Esophagus squamous epithelium (tissue), 5 donors: ENCODE data around the gene HSPG2. TPM values are rescaled to one million over a fixed set of nuclear protein-coding genes. Genes with fewer than 3 reads are reported as not detected.

ENCODE experiments used
- DNase-seq: peaks from one replicate; lab custom pipeline; 2025; lab: John Stamatoyannopoulos, UW
- H3K27ac ChIP-seq, 4 donors: fragments of 200-600 bp; sonication (generic); one replicate each; pipeline ENCODE4 v1.5.1; 2016 to 2019; ENCODE audit warnings: mild to moderate bottlenecking in 1 of 4
- H3K27me3 ChIP-seq, 4 donors: fragments of 200-600 bp; sonication (generic); 1 replicate in 3 of 4; 2 replicates in 1 of 4; pipeline versions ENCODE4 v1.5.1 to v1.6.0; 2017 to 2021; ENCODE audit warnings: antibody characterized with exemption in 1 of 4
- H3K36me3 ChIP-seq, 3 donors: fragments of 200-600 bp; sonication (generic); one replicate each; pipeline ENCODE4 v1.5.1; 2016 to 2019
- H3K4me1 ChIP-seq, 3 donors: fragments of 200-600 bp; sonication (generic); one replicate each; pipeline ENCODE4 v1.5.1; 2017 to 2019
- H3K4me3 ChIP-seq, 4 donors: fragments of 200-600 bp; sonication (generic); 1 replicate in 3 of 4; 2 replicates in 1 of 4; pipeline ENCODE4 v1.5.1; 2016 to 2019; ENCODE audit warnings: mild to moderate bottlenecking in 2 of 4, moderate library complexity in 1 of 4
- H3K9me3 ChIP-seq, 3 donors: fragments of 200-600 bp; sonication (generic); one replicate each; pipeline ENCODE4 v1.5.1; 2016 to 2019
- POLR2A ChIP-seq, 4 donors: fragments of 450-650 bp; IDR thresholded peaks; one replicate each; pipeline ENCODE4 v1.6.1; 2017; ENCODE audit warnings: antibody characterized with exemption in 4 of 4, mild to moderate bottlenecking in 4 of 4, moderate library complexity in 3 of 4
- WGBS, 2 donors: methylation state at CpG; one replicate each; pipeline ENCODE4 v1.1.5; 2018; 5-methylcytosine and 5-hydroxymethylcytosine counted together
- intact Hi-C: fragments of 100-400 bp; cut with DNase I; formaldehyde crosslinking; loops from one replicate; pipeline ENCODE4 v1.15.0; 2022
- total RNA-seq, 4 donors: library from RNA; depleted of rRNA; stranded (reverse); fragments of >200 nt; gene quantifications; one replicate each; pipeline ENCODE4 v1.1.0, GENCODE V29; 2016
- TF ChIP-seq, protein P1 (sequence below), 6 experiments: fragments of 450-650 bp in 4 of 6; fragments of 200-600 bp in 2 of 6; sonication (generic) in 2 of 6; IDR thresholded peaks; one replicate each; pipeline ENCODE4 v1.5.1; 2016 to 2019; ENCODE audit warnings: antibody characterized with exemption in 6 of 6, mild to moderate bottlenecking in 4 of 6, moderate library complexity in 4 of 6
- donor health status: DM: yes; HTN: yes; CAD: no.

The HSPG2 gene
- total RNA-seq, 4 donors from 2014 or later, result 44.9 to 107 (median 54.2) TPM

DNA sequence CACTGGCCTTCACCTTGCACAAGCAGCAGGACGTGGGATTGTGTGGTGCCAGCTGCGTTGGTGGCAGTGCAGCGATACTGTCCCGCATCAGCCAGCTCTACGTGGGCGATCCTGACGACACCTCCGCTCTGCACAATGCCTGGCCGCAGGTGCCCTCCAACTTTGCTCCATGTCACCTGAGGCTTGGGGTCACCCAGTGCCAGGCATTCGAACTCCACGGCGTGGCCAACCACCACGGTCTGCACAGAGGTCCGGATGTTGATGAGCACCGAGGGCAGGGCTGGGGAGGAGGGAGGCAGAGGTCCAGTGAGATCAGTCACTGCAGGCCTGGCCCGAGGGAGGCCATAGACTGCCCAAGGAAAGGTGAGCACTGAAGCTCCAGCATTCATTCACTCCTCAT is 102.4 kb downstream of the HSPG2 start:
- DNase-seq, result no peak
- intact Hi-C loops, result no loop called here
- Histone ChIP-seq H3K27ac (no peak overlapping the region), H3K9me3 (peaks cover 0 to 14% (median 0%) of the 10 kb centered on the region in 3 donors), H3K4me1 (no peaks in the 10 kb centered on the region), H3K27me3 (no peaks in the 10 kb centered on the region), H3K36me3 (peaks cover 60 to 100% (median 67%) of the 10 kb centered on the region in 3 donors), H3K4me3 (no peak overlapping the region)
- TF ChIP-seq, protein P1, sequence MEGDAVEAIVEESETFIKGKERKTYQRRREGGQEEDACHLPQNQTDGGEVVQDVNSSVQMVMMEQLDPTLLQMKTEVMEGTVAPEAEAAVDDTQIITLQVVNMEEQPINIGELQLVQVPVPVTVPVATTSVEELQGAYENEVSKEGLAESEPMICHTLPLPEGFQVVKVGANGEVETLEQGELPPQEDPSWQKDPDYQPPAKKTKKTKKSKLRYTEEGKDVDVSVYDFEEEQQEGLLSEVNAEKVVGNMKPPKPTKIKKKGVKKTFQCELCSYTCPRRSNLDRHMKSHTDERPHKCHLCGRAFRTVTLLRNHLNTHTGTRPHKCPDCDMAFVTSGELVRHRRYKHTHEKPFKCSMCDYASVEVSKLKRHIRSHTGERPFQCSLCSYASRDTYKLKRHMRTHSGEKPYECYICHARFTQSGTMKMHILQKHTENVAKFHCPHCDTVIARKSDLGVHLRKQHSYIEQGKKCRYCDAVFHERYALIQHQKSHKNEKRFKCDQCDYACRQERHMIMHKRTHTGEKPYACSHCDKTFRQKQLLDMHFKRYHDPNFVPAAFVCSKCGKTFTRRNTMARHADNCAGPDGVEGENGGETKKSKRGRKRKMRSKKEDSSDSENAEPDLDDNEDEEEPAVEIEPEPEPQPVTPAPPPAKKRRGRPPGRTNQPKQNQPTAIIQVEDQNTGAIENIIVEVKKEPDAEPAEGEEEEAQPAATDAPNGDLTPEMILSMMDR (IDR thresholded peaks at IDR 0.05), result no peak
- TF ChIP-seq POLR2A (IDR thresholded peaks at IDR 0.05), result no peak
- WGBS, 2 donors, result 90 to 93% methylated on average over 9 to 15 of the region's 16 CpGs

DNA sequence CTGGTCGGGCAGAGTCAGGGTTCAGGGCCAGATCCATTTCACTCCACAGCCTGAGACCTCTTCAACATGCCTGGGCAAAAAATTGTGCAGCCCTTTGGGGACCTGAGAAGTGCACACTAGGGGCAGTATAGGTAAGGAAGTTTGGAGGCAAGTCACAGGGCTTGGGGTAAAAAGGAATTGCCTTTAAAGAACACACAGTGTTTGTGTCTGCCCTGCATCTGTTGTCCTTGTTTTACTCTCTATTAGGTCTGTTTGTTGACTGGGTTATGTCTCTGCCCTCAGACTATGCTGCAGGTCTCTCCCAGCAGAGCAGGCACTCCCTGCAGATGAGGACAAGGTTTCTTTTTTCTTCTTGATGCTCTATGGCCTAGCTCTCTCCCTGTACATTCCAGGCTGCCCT is 103.0 kb downstream of the HSPG2 start:
- no peak for DNase-seq
- intact Hi-C loops, result no loop called here
- Histone ChIP-seq H3K9me3 (peaks cover 0 to 14% (median 0%) of the 10 kb centered on the region in 3 donors), H3K36me3 (peaks cover 60 to 100% (median 66%) of the 10 kb centered on the region in 3 donors), H3K4me1 (no peaks in the 10 kb centered on the region), H3K27me3 (no peaks in the 10 kb centered on the region), H3K4me3 (no peak overlapping the region), H3K27ac (no peak overlapping the region)
- TF ChIP-seq, protein P1 (IDR thresholded peaks at IDR 0.05), result peak in 1 of 6 experiments; percentile 38
- no peak for TF ChIP-seq POLR2A (IDR thresholded peaks at IDR 0.05)
- 57 to 67% methylated on average over 1 of the region's 1 CpG for WGBS, 2 donors

DNA sequence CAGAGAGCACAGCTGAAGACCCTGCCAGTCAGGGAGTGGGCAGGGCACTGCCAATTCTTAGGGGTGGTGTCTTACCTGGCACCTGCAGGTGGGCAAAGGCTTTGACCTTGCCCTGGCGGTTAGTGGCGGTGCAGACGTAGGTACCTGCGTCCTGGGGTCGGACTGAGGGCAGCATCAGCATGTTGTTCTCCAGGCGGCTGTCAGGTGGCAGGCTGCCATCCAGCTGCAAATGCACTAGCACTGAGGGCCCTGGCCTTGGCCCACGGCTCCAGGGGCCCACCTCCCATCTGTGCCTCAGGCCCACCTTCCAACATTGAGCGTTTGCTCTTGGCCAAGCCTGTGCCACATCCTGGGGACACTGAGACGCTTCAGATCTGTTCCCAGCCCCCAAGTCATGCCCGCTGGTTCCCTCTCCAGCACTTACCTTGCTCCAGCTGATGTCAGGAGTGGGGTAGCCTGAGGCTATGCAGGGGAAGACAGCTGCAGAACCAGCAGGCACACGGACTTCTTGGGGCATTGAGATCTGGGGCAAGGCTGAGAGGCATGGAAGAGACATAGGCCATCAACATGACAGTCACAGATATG is 103.6 kb downstream of the HSPG2 start:
- WGBS, 2 donors, result 77 to 95% methylated on average over 3 to 4 of the region's 11 CpGs
- no peaks in the 10 kb centered on the region for H3K27me3 ChIP-seq
- H3K9me3 ChIP-seq, result peaks cover 0 to 14% (median 0%) of the 10 kb centered on the region in 3 donors
- DNase-seq, result no peak
- peaks cover 61 to 100% (median 67%) of the 10 kb centered on the region in 3 donors for H3K36me3 ChIP-seq
- H3K27ac ChIP-seq, result no peak overlapping the region
- TF ChIP-seq, protein P1 (IDR thresholded peaks at IDR 0.05), result no peak
- no peak for TF ChIP-seq POLR2A (IDR thresholded peaks at IDR 0.05)
- no peak overlapping the region for H3K4me3 ChIP-seq
- no peaks in the 10 kb centered on the region for H3K4me1 ChIP-seq
- intact Hi-C loops, result no loop called here

DNA sequence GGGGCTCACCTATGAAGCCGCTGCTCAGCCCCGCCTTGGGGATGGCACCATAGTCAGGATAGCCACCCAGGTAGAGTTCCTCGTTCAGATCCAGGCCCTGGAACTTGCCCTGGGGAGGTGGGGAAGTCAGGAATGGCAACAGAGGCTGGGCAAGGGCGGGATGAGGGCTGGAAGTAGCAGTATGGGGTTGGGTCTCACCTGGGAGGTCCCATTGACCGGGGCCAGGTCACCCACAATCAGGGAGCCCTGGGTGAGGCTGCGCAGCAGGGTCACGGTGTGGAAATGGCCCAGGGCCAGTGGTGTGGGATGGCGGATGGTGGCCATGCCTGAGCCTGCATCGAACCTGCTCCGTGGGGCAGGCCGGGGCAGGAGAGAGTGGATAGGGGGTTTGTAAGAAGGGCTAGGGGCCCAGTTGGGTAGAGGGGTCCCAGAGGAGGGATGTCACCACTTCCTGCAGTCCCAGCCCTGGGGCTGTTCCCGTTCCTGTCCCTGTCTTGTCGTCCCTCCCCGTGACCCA is 105.6 kb downstream of the HSPG2 start:
- Histone ChIP-seq H3K36me3 (peaks cover 57 to 100% (median 82%) of the 10 kb centered on the region in 3 donors), H3K4me3 (no peak overlapping the region), H3K27me3 (no peaks in the 10 kb centered on the region), H3K27ac (no peak overlapping the region), H3K4me1 (no peaks in the 10 kb centered on the region), H3K9me3 (peaks cover 0 to 14% (median 0%) of the 10 kb centered on the region in 3 donors)
- TF ChIP-seq, protein P1 (IDR thresholded peaks at IDR 0.05), result no peak
- no peak for TF ChIP-seq POLR2A (IDR thresholded peaks at IDR 0.05)
- intact Hi-C loops, result no loop called here
- DNase-seq, result no peak
- WGBS, 2 donors, result 69 to 78% methylated on average over 8 to 12 of the region's 14 CpGs

DNA sequence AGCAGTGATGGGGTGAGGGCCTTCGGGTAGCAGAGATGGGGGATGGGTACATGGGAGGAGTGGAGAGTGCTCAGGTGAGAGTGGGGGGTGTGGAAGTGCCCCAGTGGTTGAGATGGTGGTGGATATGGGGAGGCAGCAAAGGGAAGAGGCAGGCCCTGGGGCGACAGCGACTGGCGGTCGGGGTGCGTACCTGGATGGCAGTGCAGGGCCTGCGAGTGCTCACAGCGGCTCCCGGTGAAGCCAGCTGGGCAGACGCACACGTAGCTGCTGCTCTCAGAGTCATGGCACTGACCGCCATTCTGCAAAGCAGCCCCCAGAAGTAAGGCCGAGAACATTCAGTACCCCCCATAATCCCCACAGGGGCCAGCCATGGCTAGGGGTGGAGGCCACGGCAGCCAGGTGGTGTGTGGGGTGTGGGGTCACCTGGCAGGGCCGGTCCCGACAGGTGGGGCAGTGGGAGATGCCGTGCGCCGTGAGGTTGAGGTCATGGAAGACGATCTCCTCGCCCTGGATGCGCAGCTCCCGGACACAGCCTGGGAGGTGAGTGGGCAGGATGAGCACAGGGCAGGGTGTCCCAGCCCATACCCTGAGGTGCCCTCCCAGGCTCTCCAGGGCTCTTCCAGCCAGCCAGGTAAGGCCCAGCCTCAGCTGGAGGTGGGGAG is 106.2 kb downstream of the HSPG2 start:
- 89 to 94% methylated on average over 13 to 21 of the region's 23 CpGs for WGBS, 2 donors
- TF ChIP-seq POLR2A (IDR thresholded peaks at IDR 0.05), result no peak
- TF ChIP-seq, protein P1 (IDR thresholded peaks at IDR 0.05), result no peak
- intact Hi-C loops, result no loop called here
- H3K4me3 ChIP-seq, result no peak overlapping the region
- H3K36me3 ChIP-seq, result peaks cover 52 to 100% (median 81%) of the 10 kb centered on the region in 3 donors
- no peak for DNase-seq
- H3K27me3 ChIP-seq, result no peaks in the 10 kb centered on the region
- H3K4me1 ChIP-seq, result peaks cover 0 to 5% (median 0%) of the 10 kb centered on the region in 3 donors
- H3K9me3 ChIP-seq, result peaks cover 0 to 14% (median 0%) of the 10 kb centered on the region in 3 donors
- H3K27ac ChIP-seq, result no peak overlapping the region
